DMS153 (cell line): ENCODE data around the gene CCDC83.
"Not testable (repeated sequence)": the region's sequence is repeated elsewhere in the genome, so short reads cannot be mapped to it uniquely, and the experiment has no call there.

Source experiments
- DNase-seq: peaks from one replicate; lab custom pipeline; 2025; lab: John Stamatoyannopoulos, UW

Gene CCDC83

GRCh38 chr11:85945296-85945695 lies 90.1 kb downstream of the CCDC83 start:
- no peak for DNase-seq

- no peak for DNase-seq
These were observed 90.6 kb downstream of the CCDC83 start for GRCh38 chr11:85945788-85946187.

- no peak for DNase-seq
These were observed 91.0 kb downstream of the CCDC83 start for GRCh38 chr11:85946221-85946620.

- DNase-seq, result no peak
These were observed 92.5 kb downstream of the CCDC83 start for GRCh38 chr11:85947431-85948272.

- no peak for DNase-seq
These were observed 93.7 kb downstream of the CCDC83 start for GRCh38 chr11:85948884-85949283.

GRCh38 chr11:85949798-85950197 lies 94.6 kb downstream of the CCDC83 start:
- DNase-seq, result no peak

GRCh38 chr11:85950317-85951048 lies 95.3 kb downstream of the CCDC83 start:
- DNase-seq, result no peak

GRCh38 chr11:85951049-85951405 lies 95.8 kb downstream of the CCDC83 start:
- DNase-seq, result no peak

- no peak for DNase-seq
These were observed 96.4 kb downstream of the CCDC83 start for GRCh38 chr11:85951428-85952107.

GRCh38 chr11:85952108-85952485 lies 96.9 kb downstream of the CCDC83 start:
- DNase-seq, result not testable (repeated sequence)

- no peak for DNase-seq
These were observed 98.4 kb downstream of the CCDC83 start for GRCh38 chr11:85953491-85954143.

GRCh38 chr11:85955531-85955930 lies 100.3 kb downstream of the CCDC83 start:
- DNase-seq, result no peak

GRCh38 chr11:85960678-85961077 lies 105.5 kb downstream of the CCDC83 start:
- DNase-seq, result no peak

- no peak for DNase-seq
These were observed 105.9 kb downstream of the CCDC83 start for GRCh38 chr11:85961130-85961529.

GRCh38 chr11:85961930-85962363 lies 106.8 kb downstream of the CCDC83 start:
- DNase-seq, result no peak

GRCh38 chr11:85965202-85965601 lies 110.0 kb downstream of the CCDC83 start:
- no peak for DNase-seq

- DNase-seq, result no peak
These were observed 112.3 kb downstream of the CCDC83 start for GRCh38 chr11:85967457-85967856.
